Hepatocyte (in vitro differentiated cells): ENCODE measurements around the gene SOX8.

Experiments
- CTCF ChIP-seq: fragments of 200-600 bp; sonication (generic); IDR thresholded peaks from 2 replicates; pipeline ENCODE4 v1.5.1; 2016; ENCODE audit warnings: antibody characterized with exemption, mild to moderate bottlenecking; ENCODE audit not compliant: poor library complexity
- EZH2 ChIP-seq: fragments of 200-600 bp; sonication (generic); IDR thresholded peaks from 2 replicates; pipeline ENCODE4 v1.6.1; 2016; ENCODE audit warnings: antibody characterized with exemption, mild to moderate bottlenecking, borderline replicate concordance

- no peak for TF ChIP-seq CTCF
- TF ChIP-seq EZH2, result no peak
These were observed 34.2 kb upstream of the SOX8 start for GRCh38 chr16:947255-947921.
